HepG2 (cell line): ENCODE results near the gene OR13C4.

Experiments used
- CHCHD3 ChIP-seq: sonication (generic); formaldehyde crosslinking; IDR thresholded peaks from 2 replicates; pipeline ENCODE4 v1.8.0; 2022; ENCODE audit warnings: mild to moderate bottlenecking, missing genetic modification reagents, moderate library complexity
- MTA1 ChIP-seq: sonication (generic); formaldehyde crosslinking; IDR thresholded peaks from 2 replicates; pipeline ENCODE4 v1.4.0; 2020; ENCODE audit warnings: missing genetic modification reagents, mild to moderate bottlenecking, borderline replicate concordance
- NFIC ChIP-seq: IDR thresholded peaks from 2 replicates; pipeline ENCODE4 v1.6.1; 2012; ENCODE audit warnings: mild to moderate bottlenecking, low read length, inconsistent platforms
- POLR2A ChIP-seq, 2 experiments: IDR thresholded peaks; 2 replicates each; pipeline ENCODE4 v1.6.1; 2011; ENCODE audit warnings: low read depth in 2 of 2, low read length in 2 of 2, mild to moderate bottlenecking in 1 of 2, moderate library complexity in 1 of 2; ENCODE audit not compliant: insufficient read depth in 1 of 2
- TF ChIP-seq, protein P1 (sequence below): sonication (generic); formaldehyde crosslinking; IDR thresholded peaks from 2 replicates; pipeline ENCODE4 v1.9.0; 2022; ENCODE audit warnings: low read depth, missing genetic modification reagents
- TF ChIP-seq, protein P2 (sequence below): sonication (generic); formaldehyde crosslinking; IDR thresholded peaks from 2 replicates; pipeline ENCODE4 v1.9.0; 2021; ENCODE audit warnings: missing genetic modification reagents, borderline replicate concordance
- TF ChIP-seq, protein P3 (sequence below): sonication (generic); formaldehyde crosslinking; IDR thresholded peaks from 2 replicates; pipeline ENCODE4 v1.5.0; 2020; ENCODE audit warnings: mild to moderate bottlenecking, missing genetic modification reagents, moderate library complexity
- TF ChIP-seq, protein P4 (sequence below): IDR thresholded peaks from 2 replicates; pipeline ENCODE4 v1.6.1; 2018; ENCODE audit warnings: missing genetic modification reagents

- TF ChIP-seq, protein P1, sequence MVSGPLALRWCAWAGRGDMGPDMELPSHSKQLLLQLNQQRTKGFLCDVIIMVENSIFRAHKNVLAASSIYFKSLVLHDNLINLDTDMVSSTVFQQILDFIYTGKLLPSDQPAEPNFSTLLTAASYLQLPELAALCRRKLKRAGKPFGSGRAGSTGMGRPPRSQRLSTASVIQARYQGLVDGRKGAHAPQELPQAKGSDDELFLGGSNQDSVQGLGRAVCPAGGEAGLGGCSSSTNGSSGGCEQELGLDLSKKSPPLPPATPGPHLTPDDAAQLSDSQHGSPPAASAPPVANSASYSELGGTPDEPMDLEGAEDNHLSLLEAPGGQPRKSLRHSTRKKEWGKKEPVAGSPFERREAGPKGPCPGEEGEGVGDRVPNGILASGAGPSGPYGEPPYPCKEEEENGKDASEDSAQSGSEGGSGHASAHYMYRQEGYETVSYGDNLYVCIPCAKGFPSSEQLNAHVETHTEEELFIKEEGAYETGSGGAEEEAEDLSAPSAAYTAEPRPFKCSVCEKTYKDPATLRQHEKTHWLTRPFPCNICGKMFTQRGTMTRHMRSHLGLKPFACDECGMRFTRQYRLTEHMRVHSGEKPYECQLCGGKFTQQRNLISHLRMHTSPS (CRISPR knock-in tag): no peak
- TF ChIP-seq, protein P2, sequence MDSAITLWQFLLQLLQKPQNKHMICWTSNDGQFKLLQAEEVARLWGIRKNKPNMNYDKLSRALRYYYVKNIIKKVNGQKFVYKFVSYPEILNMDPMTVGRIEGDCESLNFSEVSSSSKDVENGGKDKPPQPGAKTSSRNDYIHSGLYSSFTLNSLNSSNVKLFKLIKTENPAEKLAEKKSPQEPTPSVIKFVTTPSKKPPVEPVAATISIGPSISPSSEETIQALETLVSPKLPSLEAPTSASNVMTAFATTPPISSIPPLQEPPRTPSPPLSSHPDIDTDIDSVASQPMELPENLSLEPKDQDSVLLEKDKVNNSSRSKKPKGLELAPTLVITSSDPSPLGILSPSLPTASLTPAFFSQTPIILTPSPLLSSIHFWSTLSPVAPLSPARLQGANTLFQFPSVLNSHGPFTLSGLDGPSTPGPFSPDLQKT (CRISPR knock-in tag): no peak
- TF ChIP-seq POLR2A (IDR thresholded peaks at IDR 0.05; ENCODE audit: insufficient read depth in 1 of 2, low read depth in 2 of 2, low read length in 2 of 2): no peak
- TF ChIP-seq NFIC: no peak
- TF ChIP-seq, protein P3, sequence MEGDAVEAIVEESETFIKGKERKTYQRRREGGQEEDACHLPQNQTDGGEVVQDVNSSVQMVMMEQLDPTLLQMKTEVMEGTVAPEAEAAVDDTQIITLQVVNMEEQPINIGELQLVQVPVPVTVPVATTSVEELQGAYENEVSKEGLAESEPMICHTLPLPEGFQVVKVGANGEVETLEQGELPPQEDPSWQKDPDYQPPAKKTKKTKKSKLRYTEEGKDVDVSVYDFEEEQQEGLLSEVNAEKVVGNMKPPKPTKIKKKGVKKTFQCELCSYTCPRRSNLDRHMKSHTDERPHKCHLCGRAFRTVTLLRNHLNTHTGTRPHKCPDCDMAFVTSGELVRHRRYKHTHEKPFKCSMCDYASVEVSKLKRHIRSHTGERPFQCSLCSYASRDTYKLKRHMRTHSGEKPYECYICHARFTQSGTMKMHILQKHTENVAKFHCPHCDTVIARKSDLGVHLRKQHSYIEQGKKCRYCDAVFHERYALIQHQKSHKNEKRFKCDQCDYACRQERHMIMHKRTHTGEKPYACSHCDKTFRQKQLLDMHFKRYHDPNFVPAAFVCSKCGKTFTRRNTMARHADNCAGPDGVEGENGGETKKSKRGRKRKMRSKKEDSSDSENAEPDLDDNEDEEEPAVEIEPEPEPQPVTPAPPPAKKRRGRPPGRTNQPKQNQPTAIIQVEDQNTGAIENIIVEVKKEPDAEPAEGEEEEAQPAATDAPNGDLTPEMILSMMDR (CRISPR knock-in tag): no peak
- TF ChIP-seq, protein P4, sequence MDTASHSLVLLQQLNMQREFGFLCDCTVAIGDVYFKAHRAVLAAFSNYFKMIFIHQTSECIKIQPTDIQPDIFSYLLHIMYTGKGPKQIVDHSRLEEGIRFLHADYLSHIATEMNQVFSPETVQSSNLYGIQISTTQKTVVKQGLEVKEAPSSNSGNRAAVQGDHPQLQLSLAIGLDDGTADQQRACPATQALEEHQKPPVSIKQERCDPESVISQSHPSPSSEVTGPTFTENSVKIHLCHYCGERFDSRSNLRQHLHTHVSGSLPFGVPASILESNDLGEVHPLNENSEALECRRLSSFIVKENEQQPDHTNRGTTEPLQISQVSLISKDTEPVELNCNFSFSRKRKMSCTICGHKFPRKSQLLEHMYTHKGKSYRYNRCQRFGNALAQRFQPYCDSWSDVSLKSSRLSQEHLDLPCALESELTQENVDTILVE (CRISPR knock-in tag): no peak
- no peak for TF ChIP-seq MTA1 (CRISPR knock-in tag)
- TF ChIP-seq CHCHD3: no peak
Measured at GRCh38 chr9:104556830-104557634, 30.0 kb upstream of the OR13C4 start.
